ENCODE results near the gene LIFR.
A peak's percentile ranks its signal among the peaks of the same experiment; 100 is the strongest.

LIFR gene

DNA sequence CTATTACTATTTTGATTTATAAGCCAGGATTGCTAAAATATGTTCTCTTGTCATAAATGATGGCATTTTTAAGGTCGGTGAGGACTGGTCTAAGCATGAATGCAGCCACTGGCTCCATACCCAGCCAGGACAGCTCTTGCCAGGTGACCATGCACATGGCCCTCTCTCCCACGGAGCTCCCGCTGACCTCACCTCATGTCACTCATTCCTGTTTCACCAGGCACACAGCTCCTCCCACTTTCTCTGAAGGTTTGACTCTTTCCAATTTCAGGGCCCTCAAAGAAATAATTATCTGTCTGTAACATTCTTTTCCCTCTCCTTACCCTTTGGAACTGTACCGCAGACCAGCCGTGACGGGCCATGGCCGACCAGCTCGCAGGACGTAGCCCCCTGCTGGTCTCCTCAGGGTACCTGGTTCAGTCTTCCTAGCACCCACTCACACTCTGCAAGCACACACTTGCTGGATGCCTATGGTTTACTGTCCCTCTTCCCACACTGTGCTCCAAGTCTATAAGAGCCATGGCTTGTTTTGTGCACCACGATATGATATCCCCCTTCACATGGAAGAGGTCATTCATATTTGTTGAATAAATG lies 72.5 kb downstream of the LIFR start:
- TF ChIP-seq CTCF (conservative IDR thresholded peaks at IDR 0.05; ENCODE audit: low read length) (peak; percentile 37; the same call in 1 of the 2 replicates), EZH2phosphoT487 (IDR thresholded peaks at IDR 0.05; ENCODE audit: borderline replicate concordance) (no peak)
- Histone ChIP-seq H3K27me3 (ENCODE audit: insufficient read depth, low read length, poor library complexity, severe bottlenecking) (peaks cover 33% of the 10 kb centered on the region), H3K9me3 (ENCODE audit: insufficient read depth, low read depth, low read length) (no peaks in the 10 kb centered on the region), H2AFZ (ENCODE audit: low read length) (no peak overlapping the region), H3K9ac (ENCODE audit: low read depth, low read length, poor library complexity, severe bottlenecking) (no peak overlapping the region), H3K4me1 (ENCODE audit: insufficient read depth, low read length, poor library complexity, severe bottlenecking) (no peaks in the 10 kb centered on the region), H3K79me2 (ENCODE audit: insufficient read depth, low read length) (no peaks in the 10 kb centered on the region), H3K36me3 (ENCODE audit: insufficient read depth, low read length) (no peaks in the 10 kb centered on the region), H3K9me2 (replicated peaks; ENCODE audit: low read depth, low read length) (no peaks in the 10 kb centered on the region), H3K4me2 (ENCODE audit: low read depth, low read length, poor library complexity, severe bottlenecking) (no peak overlapping the region), H3F3A (ENCODE audit: low read depth) (no peaks in the 10 kb centered on the region), H4K20me1 (ENCODE audit: insufficient read depth, low read length, poor library complexity, severe bottlenecking) (no peaks in the 10 kb centered on the region), H3K4me3 (ENCODE audit: low read length, poor library complexity, severe bottlenecking) (no peak overlapping the region)

DNA sequence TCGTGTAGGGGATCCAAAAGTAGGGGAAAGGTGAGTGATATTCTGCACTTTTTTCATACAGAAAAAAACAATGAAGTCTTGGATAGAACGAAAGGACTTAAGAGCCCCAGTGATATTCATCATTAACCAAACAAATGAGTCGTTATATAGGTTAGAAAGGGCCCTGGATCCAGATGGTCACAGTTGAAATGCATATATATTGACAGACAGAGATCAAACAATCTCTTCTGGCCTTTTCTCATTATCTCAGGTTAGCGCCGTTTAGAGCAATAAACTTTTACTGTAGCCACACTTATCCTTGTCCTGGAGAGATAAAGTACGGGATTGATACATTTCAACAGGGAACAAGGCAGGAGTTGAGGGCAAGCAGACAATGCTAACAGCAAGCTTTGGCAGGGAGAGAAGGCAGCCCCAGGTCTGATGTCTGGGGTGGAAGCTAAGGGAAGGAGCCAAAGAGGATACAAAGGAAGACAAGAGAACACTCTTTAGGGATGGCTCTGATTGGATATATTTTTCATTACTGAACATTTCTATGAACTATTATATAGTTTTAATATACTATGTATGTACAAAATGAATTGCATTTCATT lies 77.0 kb downstream of the LIFR start:
- no peaks in the 10 kb centered on the region for H3K36me3 ChIP-seq (ENCODE audit: insufficient read depth, low read length)
- no peak overlapping the region for H3K4me3 ChIP-seq (ENCODE audit: low read length, poor library complexity, severe bottlenecking)
- TF ChIP-seq CTCF (conservative IDR thresholded peaks at IDR 0.05; ENCODE audit: low read length) (no peak), EZH2phosphoT487 (IDR thresholded peaks at IDR 0.05; ENCODE audit: borderline replicate concordance) (no peak)
- H4K20me1 ChIP-seq (ENCODE audit: insufficient read depth, low read length, poor library complexity, severe bottlenecking), result no peaks in the 10 kb centered on the region
- no peak overlapping the region for H3K4me2 ChIP-seq (ENCODE audit: low read depth, low read length, poor library complexity, severe bottlenecking)
- H3K9me2 ChIP-seq (replicated peaks; ENCODE audit: low read depth, low read length), result no peaks in the 10 kb centered on the region
- H3K79me2 ChIP-seq (ENCODE audit: insufficient read depth, low read length), result no peaks in the 10 kb centered on the region
- no peak overlapping the region for H2AFZ ChIP-seq (ENCODE audit: low read length)
- peaks cover 31% of the 10 kb centered on the region for H3K27me3 ChIP-seq (ENCODE audit: insufficient read depth, low read length, poor library complexity, severe bottlenecking)
- H3F3A ChIP-seq (ENCODE audit: low read depth), result no peaks in the 10 kb centered on the region
- no peaks in the 10 kb centered on the region for H3K9me3 ChIP-seq (ENCODE audit: insufficient read depth, low read depth, low read length)
- no peak overlapping the region for H3K9ac ChIP-seq (ENCODE audit: low read depth, low read length, poor library complexity, severe bottlenecking)
- no peaks in the 10 kb centered on the region for H3K4me1 ChIP-seq (ENCODE audit: insufficient read depth, low read length, poor library complexity, severe bottlenecking)

- no peaks in the 10 kb centered on the region for H3K9me2 ChIP-seq (replicated peaks; ENCODE audit: low read depth, low read length)
- TF ChIP-seq EZH2phosphoT487 (IDR thresholded peaks at IDR 0.05; ENCODE audit: borderline replicate concordance), result no peak
- TF ChIP-seq CTCF (conservative IDR thresholded peaks at IDR 0.05; ENCODE audit: low read length), result no peak
- H3K27me3 ChIP-seq (ENCODE audit: insufficient read depth, low read length, poor library complexity, severe bottlenecking), result peaks cover 31% of the 10 kb centered on the region
- no peak overlapping the region for H3K4me2 ChIP-seq (ENCODE audit: low read depth, low read length, poor library complexity, severe bottlenecking)
- no peak overlapping the region for H2AFZ ChIP-seq (ENCODE audit: low read length)
- H3K36me3 ChIP-seq (ENCODE audit: insufficient read depth, low read length), result no peaks in the 10 kb centered on the region
- H3K9me3 ChIP-seq (ENCODE audit: insufficient read depth, low read depth, low read length), result no peaks in the 10 kb centered on the region
- no peak overlapping the region for H3K9ac ChIP-seq (ENCODE audit: low read depth, low read length, poor library complexity, severe bottlenecking)
- H3K4me3 ChIP-seq (ENCODE audit: low read length, poor library complexity, severe bottlenecking), result no peak overlapping the region
- no peaks in the 10 kb centered on the region for H3F3A ChIP-seq (ENCODE audit: low read depth)
- H3K79me2 ChIP-seq (ENCODE audit: insufficient read depth, low read length), result no peaks in the 10 kb centered on the region
- H4K20me1 ChIP-seq (ENCODE audit: insufficient read depth, low read length, poor library complexity, severe bottlenecking), result no peaks in the 10 kb centered on the region
- H3K4me1 ChIP-seq (ENCODE audit: insufficient read depth, low read length, poor library complexity, severe bottlenecking), result no peaks in the 10 kb centered on the region
Observed at GRCh38 chr5:38478878-38479277, 77.6 kb downstream of the LIFR start.

Measured in Loucy (cell line).